IMR-90 (cell line): Measurements from ENCODE around the gene CASP8. TPM values are rescaled to one million over a fixed set of nuclear protein-coding genes. Genes with fewer than 3 reads are reported as not detected.

ENCODE experiments used
- ATAC-seq: fragments of 200-7000 bp; cut with Tn5 transposase; 2 replicates; pipeline ENCODE4 v1.9.1; 2020; ENCODE audit warnings: low read depth, mild to moderate bottlenecking, moderate library complexity
- BruUV-seq: library from RNA; stranded (reverse); fragments of 400-500 nt; replicated peaks from 2 replicates; lab custom pipeline; 2021; lab: Mats Ljungman, UMichigan
- CTCF ChIA-PET: fragments of 300-600 bp; formaldehyde crosslinking; extraction: SDS; loops from one replicate; lab custom pipeline; 2021; ENCODE audit warnings: antibody characterized with exemption; lab: Yijun Ruan, JAX
- POLR2A ChIA-PET: fragments of 300-600 bp; sonication (Branson Sonifier 250); formaldehyde crosslinking; loops from one replicate; lab custom pipeline; 2022; ENCODE audit warnings: antibody characterized with exemption; ENCODE audit not compliant: unreplicated experiment; lab: Charles Lee
- DNase-seq: peaks from one replicate; pipeline ENCODE4 v3.0.0; 2013
- H2AFZ ChIP-seq: replicated peaks from 2 replicates; pipeline ENCODE3; 2013; ENCODE audit warnings: low read length, mild to moderate bottlenecking; ENCODE audit not compliant: poor library complexity
- H2AK5ac ChIP-seq: 2 replicates; pipeline ENCODE4 v1.6.1; 2013; ENCODE audit warnings: low read depth, low read length, inconsistent platforms
- H2AK9ac ChIP-seq: replicated peaks from 2 replicates; pipeline ENCODE3; 2013; ENCODE audit warnings: mild to moderate bottlenecking, low read depth, low read length, moderate library complexity; ENCODE audit not compliant: poor library complexity
- H2BK120ac ChIP-seq: 2 replicates; pipeline ENCODE4 v1.6.1; 2013; ENCODE audit warnings: low read depth, low read length, inconsistent platforms
- H2BK15ac ChIP-seq: 3 replicates; pipeline ENCODE4 v1.6.1; 2013; ENCODE audit warnings: low read depth, low read length, inconsistent platforms
- H2BK20ac ChIP-seq: 2 replicates; pipeline ENCODE4 v1.6.1; 2013; ENCODE audit warnings: low read depth, mild to moderate bottlenecking, inconsistent platforms, low read length, moderate library complexity
- H2BK5ac ChIP-seq: 2 replicates; pipeline ENCODE4 v1.6.1; 2013; ENCODE audit warnings: mild to moderate bottlenecking, low read depth, low read length, inconsistent platforms; ENCODE audit not compliant: poor library complexity, severe bottlenecking
- H3K14ac ChIP-seq: replicated peaks from 2 replicates; pipeline ENCODE4 v1.6.1; 2013; ENCODE audit warnings: low read depth, low read length, inconsistent platforms
- H3K18ac ChIP-seq: 2 replicates; pipeline ENCODE4 v1.6.1; 2013; ENCODE audit warnings: low read depth, low read length, control low read depth
- H3K23ac ChIP-seq: 2 replicates; pipeline ENCODE4 v1.6.1; 2013; ENCODE audit warnings: low read depth, low read length, inconsistent platforms
- H3K27ac ChIP-seq: 2 replicates; pipeline ENCODE4 v1.5.1; 2013; ENCODE audit warnings: mild to moderate bottlenecking, control low read depth, low read length; ENCODE audit not compliant: insufficient read depth
- H3K27me3 ChIP-seq: 2 replicates; pipeline ENCODE4 v1.6.1; 2013; ENCODE audit warnings: low read length; ENCODE audit not compliant: control insufficient read depth, insufficient read depth
- H3K36me3 ChIP-seq: 2 replicates; pipeline ENCODE4 v1.6.1; 2013; ENCODE audit warnings: low read length, mixed read lengths; ENCODE audit not compliant: control insufficient read depth, insufficient read depth
- H3K4ac ChIP-seq: 2 replicates; pipeline ENCODE4 v1.6.1; 2013; ENCODE audit warnings: low read depth, low read length, inconsistent platforms
- H3K4me1 ChIP-seq: 2 replicates; pipeline ENCODE4 v1.6.1; 2013; ENCODE audit warnings: low read length, mixed read lengths; ENCODE audit not compliant: control insufficient read depth, insufficient read depth
- H3K4me2 ChIP-seq: 2 replicates; pipeline ENCODE4 v1.6.1; 2013; ENCODE audit warnings: low read depth, mild to moderate bottlenecking, control low read depth, low read length, moderate library complexity
- H3K4me3 ChIP-seq: 2 replicates; pipeline ENCODE4 v1.5.1; 2013; ENCODE audit warnings: low read depth, mild to moderate bottlenecking, control low read depth, low read length, moderate library complexity; ENCODE audit not compliant: insufficient read depth
- H3K56ac ChIP-seq: 2 replicates; pipeline ENCODE4 v1.6.1; 2013; ENCODE audit warnings: low read length, inconsistent platforms; ENCODE audit not compliant: insufficient read depth; ENCODE audit errors: extremely low read depth
- H3K79me1 ChIP-seq, 2 experiments: 2 replicates each; pipeline ENCODE4 v1.6.1; 2013; ENCODE audit warnings: low read length in 2 of 2, inconsistent platforms in 1 of 2, low read depth in 1 of 2
- H3K9ac ChIP-seq: 2 replicates; pipeline ENCODE4 v1.6.1; 2013; ENCODE audit warnings: low read depth, low read length, control low read depth
- H3K9me1 ChIP-seq: 2 replicates; pipeline ENCODE4 v1.6.1; 2013; ENCODE audit warnings: low read length, inconsistent platforms; ENCODE audit not compliant: insufficient read depth
- H3K9me3 ChIP-seq: 2 replicates; pipeline ENCODE4 v1.6.1; 2013; ENCODE audit warnings: low read length; ENCODE audit not compliant: control insufficient read depth, insufficient read depth
- H4K20me1 ChIP-seq: 2 replicates; pipeline ENCODE4 v1.6.1; 2013; ENCODE audit warnings: low read length, inconsistent platforms; ENCODE audit not compliant: insufficient read depth
- H4K5ac ChIP-seq: 2 replicates; pipeline ENCODE4 v1.6.1; 2013; ENCODE audit warnings: mild to moderate bottlenecking, low read depth, low read length, control low read depth
- H4K8ac ChIP-seq, 2 experiments: 2 replicates each; pipeline ENCODE4 v1.6.1; 2013; ENCODE audit warnings: low read depth in 2 of 2, low read length in 2 of 2, control low read depth in 1 of 2, inconsistent platforms in 1 of 2
- H4K91ac ChIP-seq: 2 replicates; pipeline ENCODE4 v1.6.1; 2013; ENCODE audit warnings: low read depth, low read length, inconsistent platforms; ENCODE audit not compliant: insufficient read depth
- BHLHE40 ChIP-seq: fragments of 150-350 bp; IDR thresholded peaks from 2 replicates; pipeline ENCODE4 v1.6.1; 2016; ENCODE audit warnings: mild to moderate bottlenecking, low read depth, low read length
- CEBPB ChIP-seq: IDR thresholded peaks from 2 replicates; pipeline ENCODE4 v1.6.1; 2012; ENCODE audit warnings: low read depth, low read length, improper control_type of control experiment
- CHD1 ChIP-seq: IDR thresholded peaks from 2 replicates; pipeline ENCODE4 v1.6.1; 2012; ENCODE audit warnings: low read depth, low read length, improper control_type of control experiment
- FOS ChIP-seq: fragments of 150-350 bp; IDR thresholded peaks from 2 replicates; pipeline ENCODE4 v1.6.1; 2016; ENCODE audit warnings: low read depth, low read length
- MAFK ChIP-seq: IDR thresholded peaks from 2 replicates; pipeline ENCODE4 v1.6.1; 2012; ENCODE audit warnings: low read depth, low read length, improper control_type of control experiment
- MAZ ChIP-seq: IDR thresholded peaks from 2 replicates; pipeline ENCODE4 v1.6.1; 2012; ENCODE audit warnings: low read depth, mild to moderate bottlenecking, low read length, improper control_type of control experiment, moderate library complexity, borderline replicate concordance
- MXI1 ChIP-seq: IDR thresholded peaks from 2 replicates; pipeline ENCODE4 v1.6.1; 2012; ENCODE audit warnings: low read depth, mild to moderate bottlenecking, low read length, moderate library complexity, borderline replicate concordance
- NFE2L2 ChIP-seq: fragments of 150-350 bp; IDR thresholded peaks from 2 replicates; pipeline ENCODE4 v1.6.1; 2016; ENCODE audit warnings: low read depth, mild to moderate bottlenecking, low read length
- POLR2A ChIP-seq: IDR thresholded peaks from 2 replicates; pipeline ENCODE4 v1.6.1; 2012; ENCODE audit warnings: mild to moderate bottlenecking, low read depth, low read length
- RAD21 ChIP-seq: IDR thresholded peaks from 2 replicates; pipeline ENCODE4 v1.6.1; 2012; ENCODE audit warnings: low read length, improper control_type of control experiment
- RCOR1 ChIP-seq: IDR thresholded peaks from 2 replicates; pipeline ENCODE4 v1.6.1; 2012; ENCODE audit warnings: mild to moderate bottlenecking, low read length, improper control_type of control experiment; ENCODE audit not compliant: insufficient replicate concordance
- RFX5 ChIP-seq: IDR thresholded peaks from 2 replicates; pipeline ENCODE4 v1.8.0; 2012; ENCODE audit warnings: low read depth, mild to moderate bottlenecking, low read length, moderate library complexity
- SMC3 ChIP-seq: fragments of 150-350 bp; IDR thresholded peaks from 2 replicates; pipeline ENCODE4 v1.6.1; 2016; ENCODE audit warnings: low read depth, mild to moderate bottlenecking, antibody characterized with exemption, low read length, moderate library complexity
- WGBS, 2 experiments: methylation state at CpG; one replicate each; pipeline versions ENCODE4 v1.1.5 to v1.1.7; 2013; ENCODE audit warnings: missing lambda C conversion rate in 2 of 2; ENCODE audit not compliant: insufficient read length in 1 of 2; ENCODE audit errors: extremely low coverage in 2 of 2; 5-methylcytosine and 5-hydroxymethylcytosine counted together
- dilution Hi-C: fragments of 300-500 bp; cut with HindIII; formaldehyde crosslinking; loops from one replicate; pipeline ENCODE4 v1.14.3; 2018; ENCODE audit warnings: low sequenced_read_pairs; ENCODE audit not compliant: unreplicated experiment
- in situ Hi-C: fragments of 300-500 bp; cut with MboI; formaldehyde crosslinking; loops from 3 replicates; pipeline ENCODE4 v1.14.3; 2019; ENCODE audit warnings: low sequenced_read_pairs, inconsistent platforms, mixed read lengths
- intact Hi-C: fragments of 100-400 bp; cut with micrococcal nuclease; formaldehyde crosslinking; loops from 2 replicates; pipeline ENCODE4 v1.10.0; 2022
- polyA plus RNA-seq, 3 experiments: library from polyadenylated mRNA; depleted of rRNA; stranded (reverse); fragments of >200 nt; gene quantifications; 2 replicates each; pipeline ENCODE4 v1.2.3, GENCODE V29; 2012; ENCODE audit warnings: low replicate concordance in 1 of 3
- total RNA-seq: library from RNA; depleted of rRNA; stranded (reverse); fragments of >200 nt; gene quantifications from 2 replicates; pipeline ENCODE4 v1.2.3, GENCODE V29; 2012
- TF ChIP-seq, protein P1 (sequence below): conservative IDR thresholded peaks from 2 replicates; pipeline ENCODE4 v1.5.1; 2012; ENCODE audit warnings: mild to moderate bottlenecking, low read depth, low read length, improper control_type of control experiment
- TF ChIP-seq, protein P2 (sequence below): fragments of 150-350 bp; IDR thresholded peaks from 2 replicates; pipeline ENCODE4 v1.6.1; 2016; ENCODE audit warnings: low read depth, mild to moderate bottlenecking, low read length, moderate library complexity, borderline replicate concordance
- TF ChIP-seq, protein P3 (sequence below): fragments of 150-350 bp; IDR thresholded peaks from 2 replicates; pipeline ENCODE4 v1.6.1; 2017; ENCODE audit warnings: mild to moderate bottlenecking, antibody characterized with exemption, low read length, low read depth

CASP8 gene
- total and polyA plus RNA-seq, 2 of the 4 experiments (the other 2 are of a cell fraction) = 13.1 to 17.0 TPM

DNA sequence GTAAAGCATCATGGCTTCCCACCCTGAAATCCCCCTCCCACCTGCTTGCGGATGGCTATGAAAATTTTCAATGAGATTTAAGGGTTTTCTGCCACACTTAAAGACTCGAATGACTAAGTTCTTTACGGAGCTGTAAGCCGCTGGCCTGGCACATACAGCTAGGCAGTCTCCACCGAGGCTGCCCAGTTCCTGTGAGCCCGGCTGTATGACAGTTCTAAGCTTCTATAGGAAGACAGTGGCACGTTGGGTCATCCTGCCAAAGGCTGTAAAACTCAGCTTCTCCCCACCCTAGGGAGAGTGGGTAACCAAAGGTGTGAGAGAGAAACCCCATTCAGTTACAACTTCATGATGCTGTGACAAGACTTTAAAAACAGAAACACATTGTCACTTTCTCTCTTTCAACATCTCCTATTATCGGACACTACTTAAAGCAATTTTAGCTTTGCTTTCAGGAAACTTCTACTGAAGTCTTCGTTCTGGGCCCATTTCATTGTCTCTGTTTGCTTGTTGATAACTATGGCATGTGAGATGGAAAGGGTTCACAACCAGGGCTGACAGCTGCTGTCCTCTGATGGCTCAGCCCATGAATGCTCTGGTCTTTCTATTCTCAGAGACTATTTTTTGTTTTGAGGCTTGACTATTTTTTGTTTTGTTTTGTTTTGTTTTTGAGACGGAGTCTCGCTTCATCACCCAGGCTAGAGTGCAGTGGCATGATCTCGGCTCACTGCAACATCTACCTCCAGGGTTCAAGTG, 7.1 kb downstream of the CASP8 start:
- ATAC-seq (no peak), DNase-seq (no peak)
- dilution Hi-C loops (no loop called here), intact Hi-C loops (no loop called here), in situ Hi-C loops (no loop called here)
- Histone ChIP-seq H3K14ac (no peak overlapping the region), H3K79me1 (peaks cover 21 to 24% of the 10 kb centered on the region in 2 experiments), H3K4me2 (no peak overlapping the region), H2BK5ac (no peak overlapping the region), H3K9me1 (no peaks in the 10 kb centered on the region), H4K91ac (no peak overlapping the region), H2AK5ac (no peak overlapping the region), H3K23ac (no peak overlapping the region), H3K36me3 (peaks cover 25% of the 10 kb centered on the region), H4K5ac (no peak overlapping the region), H4K8ac (no peak overlapping the region), H3K9me3 (no peaks in the 10 kb centered on the region), H3K56ac (no peak overlapping the region), H2BK20ac (no peak overlapping the region), H2BK15ac (no peak overlapping the region), H3K4me3 (no peak overlapping the region), H3K27ac (no peak overlapping the region), H3K4me1 (no peaks in the 10 kb centered on the region), H2BK120ac (no peak overlapping the region), H3K9ac (no peak overlapping the region), H4K20me1 (no peaks in the 10 kb centered on the region), H3K27me3 (no peaks in the 10 kb centered on the region), H3K18ac (no peak overlapping the region), H2AK9ac (no peak overlapping the region), H2AFZ (no peak overlapping the region), H3K4ac (no peak overlapping the region)
- no TSS peak for BruUV-seq
- ChIA-PET CTCF (no interaction called here), POLR2A (no interaction called here)
- no peak for TF ChIP-seq RAD21
- TF ChIP-seq, protein P1, sequence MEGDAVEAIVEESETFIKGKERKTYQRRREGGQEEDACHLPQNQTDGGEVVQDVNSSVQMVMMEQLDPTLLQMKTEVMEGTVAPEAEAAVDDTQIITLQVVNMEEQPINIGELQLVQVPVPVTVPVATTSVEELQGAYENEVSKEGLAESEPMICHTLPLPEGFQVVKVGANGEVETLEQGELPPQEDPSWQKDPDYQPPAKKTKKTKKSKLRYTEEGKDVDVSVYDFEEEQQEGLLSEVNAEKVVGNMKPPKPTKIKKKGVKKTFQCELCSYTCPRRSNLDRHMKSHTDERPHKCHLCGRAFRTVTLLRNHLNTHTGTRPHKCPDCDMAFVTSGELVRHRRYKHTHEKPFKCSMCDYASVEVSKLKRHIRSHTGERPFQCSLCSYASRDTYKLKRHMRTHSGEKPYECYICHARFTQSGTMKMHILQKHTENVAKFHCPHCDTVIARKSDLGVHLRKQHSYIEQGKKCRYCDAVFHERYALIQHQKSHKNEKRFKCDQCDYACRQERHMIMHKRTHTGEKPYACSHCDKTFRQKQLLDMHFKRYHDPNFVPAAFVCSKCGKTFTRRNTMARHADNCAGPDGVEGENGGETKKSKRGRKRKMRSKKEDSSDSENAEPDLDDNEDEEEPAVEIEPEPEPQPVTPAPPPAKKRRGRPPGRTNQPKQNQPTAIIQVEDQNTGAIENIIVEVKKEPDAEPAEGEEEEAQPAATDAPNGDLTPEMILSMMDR = no peak
- no peak for TF ChIP-seq RFX5
- TF ChIP-seq CEBPB = no peak
- no peak for TF ChIP-seq BHLHE40
- TF ChIP-seq FOS = no peak
- no peak for TF ChIP-seq POLR2A
- TF ChIP-seq, protein P2, sequence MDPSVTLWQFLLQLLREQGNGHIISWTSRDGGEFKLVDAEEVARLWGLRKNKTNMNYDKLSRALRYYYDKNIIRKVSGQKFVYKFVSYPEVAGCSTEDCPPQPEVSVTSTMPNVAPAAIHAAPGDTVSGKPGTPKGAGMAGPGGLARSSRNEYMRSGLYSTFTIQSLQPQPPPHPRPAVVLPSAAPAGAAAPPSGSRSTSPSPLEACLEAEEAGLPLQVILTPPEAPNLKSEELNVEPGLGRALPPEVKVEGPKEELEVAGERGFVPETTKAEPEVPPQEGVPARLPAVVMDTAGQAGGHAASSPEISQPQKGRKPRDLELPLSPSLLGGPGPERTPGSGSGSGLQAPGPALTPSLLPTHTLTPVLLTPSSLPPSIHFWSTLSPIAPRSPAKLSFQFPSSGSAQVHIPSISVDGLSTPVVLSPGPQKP = no peak
- TF ChIP-seq CHD1 = no peak
- no peak for TF ChIP-seq RCOR1
- no peak for TF ChIP-seq SMC3
- TF ChIP-seq, protein P3, sequence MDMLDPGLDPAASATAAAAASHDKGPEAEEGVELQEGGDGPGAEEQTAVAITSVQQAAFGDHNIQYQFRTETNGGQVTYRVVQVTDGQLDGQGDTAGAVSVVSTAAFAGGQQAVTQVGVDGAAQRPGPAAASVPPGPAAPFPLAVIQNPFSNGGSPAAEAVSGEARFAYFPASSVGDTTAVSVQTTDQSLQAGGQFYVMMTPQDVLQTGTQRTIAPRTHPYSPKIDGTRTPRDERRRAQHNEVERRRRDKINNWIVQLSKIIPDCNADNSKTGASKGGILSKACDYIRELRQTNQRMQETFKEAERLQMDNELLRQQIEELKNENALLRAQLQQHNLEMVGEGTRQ = no peak
- TF ChIP-seq NFE2L2 = no peak
- no peak for TF ChIP-seq MAZ
- no peak for TF ChIP-seq MAFK
- no peak for TF ChIP-seq MXI1
- no CpG with 5 or more reads among the region's 12 CpGs for WGBS, 2 experiments
